ENCODE measurements around the gene TMTC2. TPM values are rescaled to one million over a fixed set of nuclear protein-coding genes. Genes with fewer than 3 reads are reported as not detected.

Gene TMTC2
- total RNA-seq, 1 donor from 2014 or later = 12.3 TPM

- H3K4me3 Mint-ChIP-seq = no peak overlapping the region
- H3K4me1 Mint-ChIP-seq = no peaks in the 10 kb centered on the region
- no peak for TF ChIP-seq CTCF (conservative IDR thresholded peaks at IDR 0.05)
- no peak overlapping the region for H3K27ac Mint-ChIP-seq (ENCODE audit: unreplicated experiment)
- peaks cover 7% of the 10 kb centered on the region for H3K9me3 Mint-ChIP-seq
- H3K27me3 Mint-ChIP-seq (ENCODE audit: low read depth) = no peaks in the 10 kb centered on the region
- no peak for DNase-seq (ENCODE audit: low read depth, low spot score)
- H3K36me3 Mint-ChIP-seq (ENCODE audit: low read depth) = peaks cover 25% of the 10 kb centered on the region
Observed at GRCh38 chr12:83074358-83074894, 387.7 kb downstream of the TMTC2 start.

GRCh38 chr12:83075471-83075870 is 388.8 kb downstream of the TMTC2 start:
- H3K4me1 Mint-ChIP-seq = no peaks in the 10 kb centered on the region
- H3K4me3 Mint-ChIP-seq = no peak overlapping the region

GRCh38 chr12:83077041-83077440 is 390.3 kb downstream of the TMTC2 start:
- Mint-ChIP-seq H3K4me1 (no peaks in the 10 kb centered on the region), H3K36me3 (ENCODE audit: low read depth) (peaks cover 17% of the 10 kb centered on the region), H3K4me3 (no peak overlapping the region), H3K27ac (ENCODE audit: unreplicated experiment) (no peak overlapping the region), H3K27me3 (ENCODE audit: low read depth) (no peaks in the 10 kb centered on the region), H3K9me3 (no peaks in the 10 kb centered on the region)
- no peak for DNase-seq (ENCODE audit: low read depth, low spot score)
- no peak for TF ChIP-seq CTCF (conservative IDR thresholded peaks at IDR 0.05)

More at GRCh38 chr12:83075471-83075870, 388.8 kb downstream of the TMTC2 start:
- no peak overlapping the region for H3K27ac Mint-ChIP-seq (ENCODE audit: unreplicated experiment)
- no peaks in the 10 kb centered on the region for H3K27me3 Mint-ChIP-seq (ENCODE audit: low read depth)
- H3K36me3 Mint-ChIP-seq (ENCODE audit: low read depth) = peaks cover 25% of the 10 kb centered on the region
- peaks cover 7% of the 10 kb centered on the region for H3K9me3 Mint-ChIP-seq
- TF ChIP-seq CTCF (conservative IDR thresholded peaks at IDR 0.05) = no peak
- DNase-seq (ENCODE audit: low read depth, low spot score) = no peak

GRCh38 chr12:83082690-83083276 is 396.1 kb downstream of the TMTC2 start:
- peaks cover 3% of the 10 kb centered on the region for H3K36me3 Mint-ChIP-seq (ENCODE audit: low read depth)
- peaks cover 9% of the 10 kb centered on the region for H3K4me1 Mint-ChIP-seq
- no peak for TF ChIP-seq CTCF (conservative IDR thresholded peaks at IDR 0.05)
- no peak overlapping the region for H3K4me3 Mint-ChIP-seq
- H3K9me3 Mint-ChIP-seq = no peaks in the 10 kb centered on the region
- no peak overlapping the region for H3K27ac Mint-ChIP-seq (ENCODE audit: unreplicated experiment)
- no peaks in the 10 kb centered on the region for H3K27me3 Mint-ChIP-seq (ENCODE audit: low read depth)
- DNase-seq (ENCODE audit: low read depth, low spot score) = no peak

- peaks cover 6% of the 10 kb centered on the region for H3K36me3 Mint-ChIP-seq (ENCODE audit: low read depth)
- no peak overlapping the region for H3K4me3 Mint-ChIP-seq
- H3K27ac Mint-ChIP-seq (ENCODE audit: unreplicated experiment) = no peak overlapping the region
- no peak for TF ChIP-seq CTCF (conservative IDR thresholded peaks at IDR 0.05)
- H3K27me3 Mint-ChIP-seq (ENCODE audit: low read depth) = no peaks in the 10 kb centered on the region
- H3K4me1 Mint-ChIP-seq = peaks cover 9% of the 10 kb centered on the region
- DNase-seq (ENCODE audit: low read depth, low spot score) = no peak
- H3K9me3 Mint-ChIP-seq = peaks cover 3% of the 10 kb centered on the region
Observed at GRCh38 chr12:83083616-83084015, 396.9 kb downstream of the TMTC2 start.

All from neural crest cell (in vitro differentiated cells).